PC-9 (cell line): ENCODE measurements around the gene RPL15. TPM values are rescaled to one million over a fixed set of nuclear protein-coding genes. Genes with fewer than 3 reads are reported as not detected.
A peak's percentile ranks its signal among the peaks of the same experiment; 100 is the strongest.

ENCODE experiments used
- BruUV-seq: library from RNA; stranded (reverse); fragments of 400-500 nt; replicated peaks from 2 replicates; lab custom pipeline; 2021; lab: Mats Ljungman, UMichigan
- CTCF ChIA-PET: fragments of 300-600 bp; sonication (Branson Sonifier 250); formaldehyde crosslinking; loops from one replicate; lab custom pipeline; 2022; ENCODE audit warnings: antibody characterized with exemption; lab: Charles Lee
- POLR2A ChIA-PET: fragments of 300-600 bp; sonication (Branson Sonifier 250); formaldehyde crosslinking; loops from one replicate; lab custom pipeline; 2022; ENCODE audit warnings: antibody characterized with exemption; ENCODE audit not compliant: unreplicated experiment; lab: Charles Lee
- DNase-seq, 2 experiments: peaks; one replicate each; pipeline versions ENCODE4 v3.0.0 to v3.0.0-alpha.2; 2015 to 2022; ENCODE audit warnings: mixed read lengths in 1 of 2
- H2AFZ ChIP-seq: fragments of 200-600 bp; sonication (generic); 2 replicates; pipeline ENCODE4 v1.8.1; 2017; ENCODE audit warnings: antibody characterized with exemption
- H3F3A ChIP-seq: fragments of 200-600 bp; sonication (generic); 2 replicates; pipeline ENCODE4 v1.8.1; 2017; ENCODE audit warnings: antibody characterized with exemption, mild to moderate bottlenecking, low read depth; ENCODE audit not compliant: insufficient read depth
- H3K27ac ChIP-seq: fragments of 200-600 bp; sonication (generic); 2 replicates; pipeline ENCODE4 v1.6.1; 2016; ENCODE audit warnings: mixed run types
- H3K27me3 ChIP-seq: fragments of 200-600 bp; sonication (generic); 2 replicates; pipeline ENCODE4 v1.6.1; 2016; ENCODE audit warnings: low read depth, mixed run types; ENCODE audit not compliant: insufficient read depth
- H3K36me3 ChIP-seq: fragments of 200-600 bp; sonication (generic); 2 replicates; pipeline ENCODE4 v1.6.1; 2016; ENCODE audit warnings: low read depth, mixed run types
- H3K4me1 ChIP-seq: fragments of 200-600 bp; sonication (generic); replicated peaks from 2 replicates; pipeline ENCODE4 v1.6.1; 2016; ENCODE audit warnings: mixed run types; ENCODE audit not compliant: insufficient read depth
- H3K4me2 ChIP-seq: fragments of 200-600 bp; sonication (generic); 2 replicates; pipeline ENCODE4 v1.6.1; 2017; ENCODE audit warnings: mixed run types
- H3K4me3 ChIP-seq: fragments of 200-600 bp; sonication (generic); 2 replicates; pipeline ENCODE4 v1.6.1; 2016; ENCODE audit warnings: mixed run types
- H3K79me2 ChIP-seq: fragments of 200-600 bp; sonication (generic); 2 replicates; pipeline ENCODE4 v1.6.1; 2017; ENCODE audit warnings: low read depth, mixed run types
- H3K9me2 ChIP-seq: fragments of 200-600 bp; sonication (generic); 2 replicates; pipeline ENCODE4 v1.8.1; 2017; ENCODE audit warnings: mild to moderate bottlenecking; ENCODE audit not compliant: insufficient read depth
- H3K9me3 ChIP-seq: fragments of 200-600 bp; sonication (generic); 2 replicates; pipeline ENCODE4 v1.8.1; 2016; ENCODE audit warnings: low read depth; ENCODE audit not compliant: insufficient read depth
- H4K20me1 ChIP-seq: fragments of 200-600 bp; sonication (generic); 2 replicates; pipeline ENCODE4 v1.8.1; 2017; ENCODE audit not compliant: insufficient read depth
- EZH2 ChIP-seq: fragments of 200-600 bp; sonication (generic); IDR thresholded peaks from 2 replicates; pipeline ENCODE4 v1.8.0; 2017; ENCODE audit warnings: antibody characterized with exemption, low read depth
- intact Hi-C: fragments of 100-400 bp; cut with micrococcal nuclease; formaldehyde crosslinking; loops from one replicate; pipeline ENCODE4 v1.10.0; 2022; ENCODE audit not compliant: unreplicated experiment
- total RNA-seq: library from RNA; stranded (reverse); gene quantifications from 2 replicates; pipeline ENCODE4 v1.2.3, GENCODE V29; 2021
- TF ChIP-seq, protein P1 (sequence below): fragments of 200-600 bp; sonication (generic); conservative IDR thresholded peaks from 2 replicates; pipeline ENCODE4 v1.6.1; 2017; ENCODE audit warnings: mixed run types, antibody characterized with exemption, mild to moderate bottlenecking, moderate library complexity

Gene RPL15
- total RNA-seq, 1 experiment from 2014 or later = 1,784 TPM

DNA sequence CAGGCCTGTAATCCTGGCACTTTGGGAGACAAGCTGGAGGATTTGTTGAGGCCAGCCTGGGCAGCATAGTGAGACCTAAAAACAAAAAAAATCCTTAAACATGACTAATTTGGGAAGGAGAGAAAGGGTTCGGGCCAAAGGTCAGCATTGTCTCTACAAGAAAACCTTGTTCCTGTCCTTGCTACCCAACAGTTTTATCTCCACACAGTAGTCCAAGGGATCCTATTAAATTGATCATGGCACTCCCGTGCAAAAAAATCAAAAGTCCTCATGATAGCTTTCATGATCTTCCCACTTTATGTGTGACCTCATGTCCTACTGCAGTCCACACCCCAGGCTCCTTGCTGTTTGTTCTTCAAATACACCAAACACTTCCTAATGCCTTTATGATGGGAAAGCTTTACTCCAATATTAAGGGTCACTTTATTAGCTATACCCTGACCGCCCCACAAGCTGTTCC lies 4.2 kb downstream of the RPL15 start:
- CTCF ChIA-PET = interaction anchor here (0.5 kb wide), 1 partner anchor 903 kb away, joined by 3 read pairs; no protein-coding TSS in a partner anchor
- Histone ChIP-seq H3K27me3 (no peaks in the 10 kb centered on the region), H3K4me2 (no peak overlapping the region; the same call in 1 of the 2 replicates), H3K4me3 (no peak overlapping the region), H3K27ac (peak overlapping the region; percentile 33; the same call in 1 of the 2 replicates), H3K4me1 (peaks cover 24% of the 10 kb centered on the region), H3F3A (peaks cover 63% of the 10 kb centered on the region), H3K36me3 (peaks cover 31% of the 10 kb centered on the region), H3K9me2 (no peaks in the 10 kb centered on the region; the same call in 1 of the 2 replicates), H4K20me1 (peaks cover 34% of the 10 kb centered on the region), H2AFZ (no peak overlapping the region), H3K9me3 (no peaks in the 10 kb centered on the region), H3K79me2 (peaks cover 44% of the 10 kb centered on the region)
- TF ChIP-seq, protein P1, sequence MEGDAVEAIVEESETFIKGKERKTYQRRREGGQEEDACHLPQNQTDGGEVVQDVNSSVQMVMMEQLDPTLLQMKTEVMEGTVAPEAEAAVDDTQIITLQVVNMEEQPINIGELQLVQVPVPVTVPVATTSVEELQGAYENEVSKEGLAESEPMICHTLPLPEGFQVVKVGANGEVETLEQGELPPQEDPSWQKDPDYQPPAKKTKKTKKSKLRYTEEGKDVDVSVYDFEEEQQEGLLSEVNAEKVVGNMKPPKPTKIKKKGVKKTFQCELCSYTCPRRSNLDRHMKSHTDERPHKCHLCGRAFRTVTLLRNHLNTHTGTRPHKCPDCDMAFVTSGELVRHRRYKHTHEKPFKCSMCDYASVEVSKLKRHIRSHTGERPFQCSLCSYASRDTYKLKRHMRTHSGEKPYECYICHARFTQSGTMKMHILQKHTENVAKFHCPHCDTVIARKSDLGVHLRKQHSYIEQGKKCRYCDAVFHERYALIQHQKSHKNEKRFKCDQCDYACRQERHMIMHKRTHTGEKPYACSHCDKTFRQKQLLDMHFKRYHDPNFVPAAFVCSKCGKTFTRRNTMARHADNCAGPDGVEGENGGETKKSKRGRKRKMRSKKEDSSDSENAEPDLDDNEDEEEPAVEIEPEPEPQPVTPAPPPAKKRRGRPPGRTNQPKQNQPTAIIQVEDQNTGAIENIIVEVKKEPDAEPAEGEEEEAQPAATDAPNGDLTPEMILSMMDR = no peak
- no peak for TF ChIP-seq EZH2
- POLR2A ChIA-PET = no interaction called here
- intact Hi-C loops = no loop called here
- no peak for DNase-seq
- BruUV-seq = no TSS peak

DNA sequence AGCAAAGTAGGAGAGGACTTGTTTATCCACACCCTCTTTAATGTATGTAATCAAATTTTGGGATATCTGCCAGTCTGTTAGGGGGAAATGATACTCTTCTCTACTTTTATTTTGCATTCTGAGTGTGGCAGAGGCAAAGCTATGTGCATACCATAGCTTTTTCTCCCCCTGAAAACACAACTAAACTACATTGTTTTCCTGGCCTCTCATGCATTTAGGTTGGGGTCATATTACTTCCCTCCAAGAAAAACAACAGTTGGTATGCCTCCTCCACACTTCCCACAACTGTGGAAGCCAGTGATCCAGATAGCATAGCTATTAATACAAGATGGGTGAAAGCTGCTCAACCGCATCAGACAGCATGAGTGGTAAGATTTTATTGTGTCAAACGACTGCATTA lies 6.9 kb downstream of the RPL15 start:
- Histone ChIP-seq H3K9me2 (no peaks in the 10 kb centered on the region; the same call in 1 of the 2 replicates), H3F3A (peaks cover 53% of the 10 kb centered on the region), H3K36me3 (peaks cover 20% of the 10 kb centered on the region), H2AFZ (no peak overlapping the region), H3K9me3 (no peaks in the 10 kb centered on the region), H3K4me2 (no peak overlapping the region), H3K27me3 (no peaks in the 10 kb centered on the region), H4K20me1 (peaks cover 22% of the 10 kb centered on the region), H3K27ac (no peak overlapping the region), H3K4me1 (peaks cover 35% of the 10 kb centered on the region), H3K79me2 (peaks cover 19% of the 10 kb centered on the region), H3K4me3 (no peak overlapping the region)
- intact Hi-C loops = no loop called here
- no peak for DNase-seq
- ChIA-PET POLR2A (interaction anchor here (0.6 kb wide), 1 partner anchor 1911 kb away, joined by 11 read pairs; no protein-coding TSS in a partner anchor), CTCF (interaction anchor here (0.7 kb wide), 1 partner anchor 31 kb away, joined by 6 read pairs; no protein-coding TSS in a partner anchor)
- TF ChIP-seq, protein P1 = no peak
- TF ChIP-seq EZH2 = no peak
- no TSS peak for BruUV-seq

DNA sequence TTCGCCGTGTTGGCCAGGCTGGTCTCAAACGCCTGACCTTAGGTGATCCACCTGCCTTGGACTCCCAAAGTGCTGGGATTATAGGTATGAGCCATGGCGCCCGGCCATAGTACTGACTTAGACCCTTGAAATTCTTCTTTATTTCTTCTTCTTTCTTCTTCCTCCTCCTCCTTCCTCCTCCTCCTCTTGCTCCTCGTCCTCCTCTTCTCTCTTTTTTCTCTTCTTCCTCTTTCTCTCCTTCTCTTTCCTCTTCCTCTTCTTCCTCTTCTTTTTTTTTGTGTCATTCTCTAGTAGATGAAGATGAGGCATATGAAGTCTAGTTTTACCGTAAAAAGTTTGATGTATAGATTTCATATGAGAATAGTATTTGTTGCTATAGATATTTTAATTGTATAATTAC lies 9.3 kb downstream of the RPL15 start:
- Histone ChIP-seq H3K4me1 (peaks cover 11% of the 10 kb centered on the region; the same call in 1 of the 2 replicates), H2AFZ (no peak overlapping the region), H3K4me2 (no peak overlapping the region), H3K79me2 (no peaks in the 10 kb centered on the region), H3K9me2 (no peaks in the 10 kb centered on the region), H3K27me3 (no peaks in the 10 kb centered on the region), H3K27ac (no peak overlapping the region), H3K36me3 (no peaks in the 10 kb centered on the region), H3K9me3 (no peaks in the 10 kb centered on the region), H3K4me3 (no peak overlapping the region), H3F3A (peaks cover 29% of the 10 kb centered on the region), H4K20me1 (no peaks in the 10 kb centered on the region)
- BruUV-seq = no TSS peak
- intact Hi-C loops = no loop called here
- DNase-seq = no peak
- POLR2A ChIA-PET = no interaction called here
- CTCF ChIA-PET = no interaction called here
- TF ChIP-seq EZH2 = no peak
- TF ChIP-seq, protein P1 = no peak
